Stimulated activated CD4-positive, alpha-beta T cell treated with anti-CD3 and anti-CD28 coated beads, Interleukin-15, amount 100 ng/mL, for 1 hour (primary cell): ENCODE data around the gene CTNNAL1.
"Not testable (repeated sequence)": the region's sequence is repeated elsewhere in the genome, so short reads cannot be mapped to it uniquely, and the experiment has no call there.

Experiments
- DNase-seq, 2 donors: peaks; one replicate each; pipeline ENCODE4 v3.0.0-alpha.2; 2020; ENCODE audit warnings: low read depth in 1 of 2, low spot score in 1 of 2

Gene CTNNAL1

GRCh38 chr9:108933231-108933717 lies 80.0 kb downstream of the CTNNAL1 start:
- no peak for DNase-seq

DNA sequence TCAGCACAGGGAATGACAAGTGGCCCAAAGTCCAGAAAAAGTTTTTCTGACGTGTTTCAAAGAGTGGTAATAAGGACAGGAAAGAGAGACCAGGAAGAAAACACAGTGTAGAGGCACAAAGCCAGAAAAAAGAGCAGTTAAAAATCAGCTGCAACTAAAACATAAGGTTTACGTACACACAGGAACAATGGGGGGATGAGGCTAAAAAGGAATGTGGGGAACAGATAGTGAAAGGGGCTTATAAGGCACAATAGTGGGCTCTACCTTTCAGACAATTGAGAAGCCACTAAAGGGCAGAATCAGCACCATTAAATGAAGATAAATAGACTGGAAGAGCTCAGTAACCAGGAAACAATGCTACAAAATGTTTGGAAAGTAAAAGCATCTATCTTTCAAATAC lies 84.9 kb downstream of the CTNNAL1 start:
- DNase-seq, result no peak

DNA sequence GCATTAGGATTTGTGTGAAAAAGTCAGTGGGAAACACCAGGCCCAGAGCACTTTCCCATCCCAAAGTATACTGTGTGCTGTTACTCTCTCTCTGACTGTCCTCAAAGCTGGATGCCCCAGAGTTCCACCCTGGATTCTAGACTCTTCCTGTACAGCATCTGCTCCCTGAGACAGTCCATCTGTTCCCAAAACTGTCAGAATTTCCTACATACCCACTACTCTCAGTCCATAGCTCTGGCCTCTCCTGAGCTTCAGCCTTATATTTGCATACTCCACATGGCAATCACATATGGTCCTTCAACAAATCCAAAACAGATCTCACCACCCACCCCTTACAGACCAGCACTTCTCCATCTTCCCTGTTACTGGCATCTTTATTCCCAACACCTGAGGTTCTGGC lies 88.8 kb downstream of the CTNNAL1 start:
- no peak for DNase-seq

DNA sequence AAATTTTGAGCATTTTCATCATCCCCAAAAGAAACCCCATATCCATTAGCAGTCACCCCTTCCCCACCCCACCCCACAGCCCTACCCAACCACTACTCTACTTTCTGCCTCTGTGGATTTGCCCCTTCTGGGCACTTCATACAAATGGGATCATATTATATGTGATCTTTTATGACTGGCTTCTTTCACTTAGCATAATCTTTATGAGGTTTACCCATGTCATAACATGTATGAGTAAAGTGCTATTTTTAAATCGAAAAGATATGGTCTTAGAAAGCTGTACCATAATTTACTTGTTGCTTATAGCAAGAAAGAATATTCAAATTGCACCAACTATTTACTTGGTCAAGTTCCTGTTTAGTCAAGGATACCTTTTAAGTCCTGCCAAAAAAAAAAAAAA lies 92.1 kb downstream of the CTNNAL1 start:
- DNase-seq, result no peak

- DNase-seq, result not testable (repeated sequence)
Measured at GRCh38 chr9:108920401-108920800, 92.9 kb downstream of the CTNNAL1 start.

GRCh38 chr9:108919517-108919916 lies 93.8 kb downstream of the CTNNAL1 start:
- DNase-seq, result no peak

DNA sequence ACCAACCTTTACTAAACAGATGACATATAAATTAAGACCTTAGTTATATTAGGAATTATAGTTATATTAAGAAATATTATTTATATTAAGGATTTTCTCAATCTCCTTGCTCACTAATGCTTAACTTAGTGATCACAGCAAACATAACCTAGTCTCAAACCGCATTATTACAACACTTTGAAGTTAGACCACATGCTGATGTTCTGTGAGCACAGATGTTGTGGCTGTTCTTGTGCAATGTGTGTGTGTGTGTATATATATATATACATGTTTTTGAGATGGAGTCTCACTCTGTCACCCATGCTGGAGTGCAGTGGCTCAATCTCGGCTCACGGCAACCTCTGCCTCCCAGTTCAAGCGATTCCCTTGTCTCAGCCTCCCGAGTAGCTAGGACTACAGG lies 99.9 kb downstream of the CTNNAL1 start:
- no peak for DNase-seq

DNA sequence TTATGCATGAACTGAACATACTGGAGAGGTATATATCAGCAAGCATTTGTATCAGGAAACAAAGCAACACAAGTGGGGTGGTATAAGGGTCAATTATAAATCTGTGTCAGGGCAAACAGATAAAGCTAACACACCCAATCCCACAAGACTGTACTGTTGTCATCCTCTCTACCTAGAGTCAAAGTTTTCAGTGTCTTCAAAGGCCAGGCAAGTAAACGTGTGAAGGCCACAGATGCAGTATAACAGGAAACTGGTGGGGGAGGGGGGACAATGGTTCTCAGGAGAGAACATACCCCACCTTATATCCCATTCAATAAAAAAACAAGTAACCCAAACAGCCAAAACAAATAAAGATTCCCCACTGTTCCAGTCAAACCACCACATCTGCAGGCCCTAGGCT lies 101.5 kb downstream of the CTNNAL1 start:
- DNase-seq, result no peak

DNA sequence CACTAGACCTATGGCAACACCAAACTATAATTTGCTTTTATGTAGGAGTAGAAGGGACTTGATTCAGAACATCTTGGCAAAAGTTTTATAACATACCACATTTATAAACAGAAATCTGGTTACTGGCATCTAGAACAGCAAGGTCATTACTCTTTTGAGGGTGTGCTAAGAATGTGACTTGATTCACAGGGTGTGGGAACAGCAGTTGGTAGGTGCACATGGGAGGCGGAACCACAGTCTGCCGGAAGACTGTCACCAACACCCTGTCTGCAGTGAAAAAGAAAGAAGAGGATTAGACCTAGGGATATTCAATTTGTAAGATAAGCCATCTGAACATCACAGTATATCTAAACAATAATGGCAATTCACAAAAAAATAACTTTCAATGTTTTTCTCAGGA lies 102.4 kb downstream of the CTNNAL1 start:
- DNase-seq, result no peak

DNA sequence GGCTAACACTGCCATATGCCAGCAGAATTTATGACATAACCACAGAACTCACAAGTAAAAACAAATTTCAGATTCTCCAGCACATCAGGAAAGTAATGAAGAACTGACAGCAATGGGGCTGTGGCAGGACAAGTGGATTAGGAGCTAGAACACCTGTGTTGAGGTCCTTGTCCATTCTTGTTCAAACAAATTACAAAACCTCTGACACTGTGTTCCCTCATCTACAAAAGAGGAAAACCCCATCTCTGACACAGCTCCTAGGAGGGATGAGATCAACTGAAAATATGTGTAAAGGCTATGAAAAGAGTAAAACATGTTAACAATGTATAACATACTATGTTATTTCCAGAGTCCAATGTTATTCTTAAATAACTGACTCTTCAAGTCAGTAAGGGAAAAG lies 102.9 kb downstream of the CTNNAL1 start:
- no peak for DNase-seq

DNA sequence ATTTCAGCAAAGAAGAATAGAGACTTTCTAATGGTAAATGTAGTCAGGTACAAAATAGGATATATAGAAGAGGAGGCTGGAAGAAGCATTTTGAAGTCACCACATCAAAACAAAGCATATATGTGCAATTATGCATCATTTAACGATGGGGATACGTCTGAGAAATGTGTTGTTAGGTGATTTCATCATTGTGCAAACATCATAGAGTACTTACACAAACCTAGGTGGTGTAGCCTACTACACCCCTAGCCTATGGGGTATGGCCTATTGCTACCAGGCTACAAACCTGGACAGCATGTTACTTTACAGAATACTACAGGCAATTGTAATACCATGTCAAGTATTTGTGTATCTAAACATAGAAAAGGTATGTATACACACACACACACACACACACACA lies 107.8 kb downstream of the CTNNAL1 start:
- no peak for DNase-seq

- DNase-seq, result no peak
Measured at GRCh38 chr9:108904161-108904560, 109.1 kb downstream of the CTNNAL1 start.

DNA sequence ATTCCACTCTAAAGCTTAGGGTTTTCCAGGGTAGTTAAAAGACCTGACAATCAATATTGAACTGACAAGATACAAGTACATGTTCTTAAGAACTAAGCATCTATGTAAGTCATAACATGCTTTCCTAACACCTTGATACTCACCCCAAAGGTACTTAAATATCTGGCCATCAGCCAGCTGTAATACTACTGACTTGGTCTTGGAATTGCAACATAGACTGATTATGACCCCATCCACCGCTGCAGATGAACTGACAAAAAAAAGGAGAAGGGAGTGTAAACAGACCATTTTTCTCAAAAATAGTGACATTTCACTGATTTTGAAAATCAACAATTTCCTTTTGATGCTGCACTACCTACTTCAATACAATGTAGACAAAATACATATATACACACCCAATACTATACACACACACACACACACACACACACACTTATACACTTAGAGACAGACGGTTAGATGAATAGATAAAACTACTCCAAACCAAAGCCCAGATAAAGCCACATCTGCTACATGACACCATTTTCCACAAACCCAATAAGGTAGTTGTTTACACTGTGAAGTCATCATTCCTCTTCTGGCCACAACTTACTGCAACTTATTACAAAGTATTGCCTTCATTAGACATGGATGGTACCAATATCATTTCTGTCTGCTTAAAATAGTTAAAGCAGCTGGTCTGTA lies 109.7 kb downstream of the CTNNAL1 start:
- no peak for DNase-seq

GRCh38 chr9:108900176-108900575 lies 113.1 kb downstream of the CTNNAL1 start:
- no peak for DNase-seq

GRCh38 chr9:108899023-108899695 lies 114.1 kb downstream of the CTNNAL1 start:
- not testable (repeated sequence) for DNase-seq

DNA sequence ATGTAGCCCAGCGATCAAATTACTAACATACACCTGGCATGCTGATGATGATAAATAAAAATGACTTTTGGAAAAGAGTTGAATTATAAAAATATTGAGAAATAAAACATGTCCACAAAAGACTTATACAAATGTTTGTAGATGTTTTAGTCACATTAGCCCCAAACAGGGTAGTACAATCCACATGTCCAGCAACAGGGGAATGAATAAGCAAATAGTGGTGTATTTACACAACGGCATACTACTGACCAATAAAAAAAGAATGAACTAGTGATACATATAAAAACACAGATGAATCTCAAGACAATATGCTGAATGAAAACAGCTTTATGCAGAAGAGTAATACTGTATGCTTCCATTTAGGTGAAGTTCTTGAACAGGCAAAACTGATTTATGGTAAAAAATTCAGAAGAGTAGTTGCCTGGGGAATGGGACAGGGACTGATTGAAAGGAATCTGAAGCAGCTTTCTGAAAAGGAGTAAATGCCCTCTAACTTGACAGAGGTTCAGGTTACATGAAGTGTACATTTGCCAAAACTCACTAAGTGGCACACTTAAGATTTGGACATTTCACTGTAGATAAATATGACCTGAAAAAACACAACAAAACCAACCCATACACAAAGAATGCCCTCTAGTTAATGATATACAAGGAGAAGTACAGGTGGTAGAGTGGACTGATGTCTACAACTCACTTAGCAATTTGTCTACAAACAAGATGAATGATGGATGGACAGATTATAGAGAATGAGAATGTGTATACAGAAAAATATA lies 115.8 kb downstream of the CTNNAL1 start:
- no peak for DNase-seq

DNA sequence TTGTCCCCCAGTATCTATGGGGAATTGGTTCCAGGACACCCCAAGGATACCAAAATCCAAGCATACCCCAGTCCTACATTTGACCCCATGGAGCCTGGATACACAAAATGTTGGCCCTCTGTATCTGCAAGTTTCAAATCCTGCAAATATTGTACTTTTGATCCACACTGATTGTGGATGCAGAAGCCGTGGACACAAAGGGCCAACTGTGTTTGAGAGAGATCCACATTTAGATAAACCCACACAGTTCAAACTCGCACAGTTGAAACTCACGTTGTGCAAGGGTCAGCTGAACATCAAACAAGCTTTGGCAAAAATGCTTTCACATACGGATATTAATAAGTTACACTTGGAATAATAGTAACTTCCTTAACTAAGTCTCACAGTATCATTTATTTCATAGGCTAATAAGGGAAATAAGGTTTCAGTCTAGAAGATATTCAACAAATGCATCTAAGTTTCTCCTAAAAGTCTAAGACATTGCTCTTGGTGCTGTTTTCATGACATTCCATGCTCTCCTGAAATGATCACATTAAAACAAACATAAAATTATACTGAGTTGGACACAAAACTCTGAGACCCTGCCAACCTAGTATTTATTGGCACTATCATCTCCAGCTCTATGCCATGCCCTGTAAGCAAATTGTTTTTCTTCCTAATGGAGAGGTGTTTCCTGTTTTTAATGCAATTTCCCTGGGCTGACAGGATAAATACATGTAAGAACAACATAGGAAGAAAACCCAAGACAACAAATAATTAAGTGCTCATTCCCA lies 118.9 kb downstream of the CTNNAL1 start:
- no peak for DNase-seq
